ENCODE measurements around the gene GORAB. TPM values are rescaled to one million over a fixed set of nuclear protein-coding genes. Genes with fewer than 3 reads are reported as not detected.

GORAB gene
- total and polyA plus RNA-seq, 10 donors, result 10.2 to 21.6 (median 14.0) TPM

DNA sequence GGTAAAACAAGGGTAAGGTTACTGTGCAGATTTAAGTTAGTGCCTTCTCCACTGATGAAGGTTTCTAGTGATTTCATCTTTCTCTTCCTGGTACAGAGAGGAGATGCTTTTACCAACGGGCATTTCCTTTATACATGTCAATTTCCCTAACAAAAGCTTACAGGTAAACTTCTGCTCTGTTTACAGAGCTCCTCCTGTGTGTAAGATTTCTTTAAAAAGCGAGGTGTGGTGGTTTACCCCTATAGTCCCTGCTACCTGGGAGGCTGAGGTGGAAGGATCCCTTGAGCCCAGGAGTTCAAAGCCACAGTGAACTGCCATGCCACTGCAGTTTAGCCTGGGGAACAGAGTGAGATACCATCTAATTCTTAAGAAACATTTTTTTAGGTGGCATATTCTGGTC, 40.7 kb upstream of the GORAB start:
- Histone ChIP-seq H3K27ac (no peak overlapping the region), H3K27me3 (replicated peaks in 1 of 7) (peaks cover 0 to 7% (median 0%) of the 10 kb centered on the region in 7 donors), H3K9me3 (peaks cover 0 to 3% (median 0%) of the 10 kb centered on the region in 8 donors), H3K4me1 (peaks cover 5 to 16% (median 11%) of the 10 kb centered on the region in 6 donors), H3K36me3 (no peaks in the 10 kb centered on the region), H3K4me3 (no peak overlapping the region)
- 54 to 84% (median 71%) methylated on average over 2 of the region's 2 CpGs for WGBS, 5 donors
- DNase-seq, result no peak
- TF ChIP-seq CTCF (IDR thresholded peaks at IDR 0.05 in 8 of 11, conservative IDR thresholded peaks at IDR 0.05 in 3 of 11), result no peak
- TF ChIP-seq POLR2A (IDR thresholded peaks at IDR 0.05), result no peak
- no peak for TF ChIP-seq POLR2AphosphoS5 (IDR thresholded peaks at IDR 0.05)
- intact Hi-C loops (cut with DNase I; ENCODE audit: low total_unique reads), result no loop called here

DNA sequence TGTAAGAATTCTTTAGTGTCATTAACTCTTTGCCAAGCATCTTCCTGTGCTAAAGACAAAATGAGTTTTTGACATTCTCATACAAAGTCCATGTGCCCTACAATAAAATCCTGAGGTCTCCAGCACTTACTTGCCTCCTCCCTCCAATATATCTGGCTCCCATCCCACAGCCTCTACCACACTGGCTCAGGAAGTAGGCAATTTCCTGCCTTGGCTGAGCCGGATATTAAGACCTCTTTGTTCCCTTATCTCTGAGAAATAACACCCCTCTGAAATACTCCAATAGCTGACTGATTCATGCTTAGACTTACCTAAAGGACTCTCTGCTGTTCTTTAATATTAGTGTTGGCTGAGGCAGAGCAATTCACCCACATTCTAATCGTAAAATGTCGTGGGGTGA, 37.6 kb upstream of the GORAB start:
- TF ChIP-seq POLR2AphosphoS5 (IDR thresholded peaks at IDR 0.05) (peak in 1 of 3 donors; percentile 68), CTCF (IDR thresholded peaks at IDR 0.05 in 8 of 11, conservative IDR thresholded peaks at IDR 0.05 in 3 of 11) (no peak), POLR2A (IDR thresholded peaks at IDR 0.05) (no peak)
- intact Hi-C loops (cut with DNase I; ENCODE audit: low total_unique reads), result no loop called here
- H3K27me3 ChIP-seq (replicated peaks in 1 of 7), result no peaks in the 10 kb centered on the region
- no peak for DNase-seq
- H3K9me3 ChIP-seq, result no peaks in the 10 kb centered on the region
- no peak overlapping the region for H3K4me3 ChIP-seq
- no peaks in the 10 kb centered on the region for H3K36me3 ChIP-seq
- peaks cover 5 to 16% (median 11%) of the 10 kb centered on the region in 6 donors for H3K4me1 ChIP-seq
- 0 to 5% (median 3%) methylated on average over 3 of the region's 3 CpGs for WGBS, 5 donors
- H3K27ac ChIP-seq, result no peak overlapping the region

DNA sequence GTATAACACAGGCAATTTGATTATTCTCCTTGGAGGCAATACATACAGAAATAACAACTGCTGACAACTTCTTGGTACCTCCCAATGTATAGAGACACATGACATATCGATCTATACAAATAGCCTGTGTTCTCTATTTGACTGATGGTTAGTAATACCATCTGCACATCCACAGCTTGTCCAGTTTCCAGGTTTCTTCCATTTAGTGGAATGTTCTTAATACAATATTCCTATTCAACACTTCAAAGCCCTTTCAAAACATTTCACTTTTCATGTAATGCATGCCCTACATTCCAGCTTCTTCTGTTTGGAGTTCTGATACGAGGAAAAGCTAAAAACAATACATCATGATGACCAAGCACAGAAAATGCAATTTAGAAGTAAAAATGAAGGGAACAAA, 37.0 kb upstream of the GORAB start:
- 42 to 64% (median 54%) methylated on average over 2 of the region's 2 CpGs for WGBS, 5 donors
- no peaks in the 10 kb centered on the region for H3K27me3 ChIP-seq (replicated peaks in 1 of 7)
- H3K9me3 ChIP-seq, result no peaks in the 10 kb centered on the region
- TF ChIP-seq POLR2A (IDR thresholded peaks at IDR 0.05), result no peak
- TF ChIP-seq POLR2AphosphoS5 (IDR thresholded peaks at IDR 0.05), result no peak
- TF ChIP-seq CTCF (IDR thresholded peaks at IDR 0.05 in 8 of 11, conservative IDR thresholded peaks at IDR 0.05 in 3 of 11), result no peak
- no peak overlapping the region for H3K27ac ChIP-seq
- H3K4me3 ChIP-seq, result no peak overlapping the region
- intact Hi-C loops (cut with DNase I; ENCODE audit: low total_unique reads), result no loop called here
- DNase-seq, result no peak
- H3K4me1 ChIP-seq, result peaks cover 5 to 16% (median 11%) of the 10 kb centered on the region in 6 donors
- no peaks in the 10 kb centered on the region for H3K36me3 ChIP-seq

GRCh38 chr1:170498876-170499275, 33.1 kb upstream of the GORAB start:
- TF ChIP-seq POLR2A (IDR thresholded peaks at IDR 0.05) (no peak), POLR2AphosphoS5 (IDR thresholded peaks at IDR 0.05) (no peak), CTCF (IDR thresholded peaks at IDR 0.05 in 8 of 11, conservative IDR thresholded peaks at IDR 0.05 in 3 of 11) (no peak)
- 53 to 72% (median 62%) methylated on average over 1 of the region's 1 CpG for WGBS, 5 donors
- H3K27ac ChIP-seq, result no peak overlapping the region
- H3K9me3 ChIP-seq, result no peaks in the 10 kb centered on the region
- peaks cover 4 to 13% (median 9%) of the 10 kb centered on the region in 6 donors for H3K4me1 ChIP-seq
- DNase-seq, result no peak
- no peaks in the 10 kb centered on the region for H3K36me3 ChIP-seq
- H3K4me3 ChIP-seq, result no peak overlapping the region
- no peaks in the 10 kb centered on the region for H3K27me3 ChIP-seq (replicated peaks in 1 of 7)
- intact Hi-C loops (cut with DNase I; ENCODE audit: low total_unique reads), result no loop called here
